HepG2 (cell line): ENCODE results near the gene NEU4. TPM values are rescaled to one million over a fixed set of nuclear protein-coding genes. Genes with fewer than 3 reads are reported as not detected.
A peak's percentile ranks its signal among the peaks of the same experiment; 100 is the strongest.

Experiments used
- AGO2 ChIP-seq: fragments of 200-400 bp; formaldehyde crosslinking; optimal IDR thresholded peaks from 2 replicates; pipeline ENCODE3; 2017; ENCODE audit warnings: mild to moderate bottlenecking, low read depth, low read length, moderate library complexity
- ARNT2 ChIP-seq: sonication (generic); formaldehyde crosslinking; IDR thresholded peaks from 2 replicates; pipeline ENCODE4 v1.8.0; 2022; ENCODE audit warnings: mild to moderate bottlenecking, low read depth, missing genetic modification reagents, moderate library complexity
- ASH2L ChIP-seq: fragments of 300-600, 200-600 bp; sonication (generic); IDR thresholded peaks from 2 replicates; pipeline ENCODE4 v1.7.0; 2017; ENCODE audit warnings: low read depth, mild to moderate bottlenecking, moderate library complexity, mixed read lengths, low read length; ENCODE audit not compliant: insufficient read length
- CBX5 ChIP-seq: sonication (generic); formaldehyde crosslinking; IDR thresholded peaks from 2 replicates; pipeline ENCODE4 v1.4.0; 2020; ENCODE audit warnings: missing genetic modification reagents, borderline replicate concordance
- ELF1 ChIP-seq: sonication (generic); formaldehyde crosslinking; IDR thresholded peaks from 2 replicates; pipeline ENCODE4 v1.4.0; 2020; ENCODE audit warnings: missing genetic modification reagents
- ISX ChIP-seq: sonication (generic); formaldehyde crosslinking; conservative IDR thresholded peaks from 2 replicates; pipeline ENCODE4 v1.5.0; 2020; ENCODE audit warnings: missing genetic modification reagents
- PCBP1 ChIP-seq: fragments of 200-400 bp; formaldehyde crosslinking; IDR thresholded peaks from 2 replicates; pipeline ENCODE4 v1.6.1; 2017; ENCODE audit warnings: mild to moderate bottlenecking, low read depth, low read length, borderline replicate concordance
- PRDM4 ChIP-seq: sonication (generic); formaldehyde crosslinking; IDR thresholded peaks from 2 replicates; pipeline ENCODE4 v1.9.0; 2021; ENCODE audit warnings: missing genetic modification reagents, borderline replicate concordance
- XRCC5 ChIP-seq: fragments of 200-400 bp; formaldehyde crosslinking; optimal IDR thresholded peaks from 2 replicates; pipeline ENCODE3; 2017; ENCODE audit warnings: mild to moderate bottlenecking, low read length
- ZNF20 ChIP-seq: sonication (generic); formaldehyde crosslinking; IDR thresholded peaks from 2 replicates; pipeline ENCODE4 v1.4.0; 2020; ENCODE audit warnings: mild to moderate bottlenecking, moderate library complexity, missing genetic modification reagents
- ZNF292 ChIP-seq: sonication (generic); formaldehyde crosslinking; IDR thresholded peaks from 2 replicates; pipeline ENCODE4 v1.8.1; 2022; ENCODE audit warnings: mild to moderate bottlenecking, low read depth, missing genetic modification reagents, borderline replicate concordance
- polyA plus RNA-seq, 8 experiments: library from polyadenylated mRNA; depleted of rRNA in 3 of 8; stranded (reverse) in 7 of 8; unstranded in 1 of 8; fragments of >200 nt; fragmentation: Illumina TruSeq in 4 of 8; extraction: Trizol in 4 of 8; gene quantifications; 2 replicates each; pipeline versions ENCODE4 v1.2.1 to v1.2.3, GENCODE V29; 2011 to 2016; ENCODE audit warnings: low read depth in 4 of 8, missing spikeins in 1 of 8, mixed read lengths in 1 of 8; ENCODE audit not compliant: insufficient read depth in 1 of 8
- total RNA-seq, 5 experiments: library from RNA; depleted of rRNA; stranded (reverse); fragments of >200 nt; fragmentation: Illumina TruSeq; extraction: Trizol; gene quantifications; 2 replicates each; pipeline ENCODE4 v1.2.3, GENCODE V29; 2016; ENCODE audit warnings: low read depth in 1 of 5
- TF ChIP-seq, protein P1 (sequence below): sonication (generic); formaldehyde crosslinking; IDR thresholded peaks from 2 replicates; pipeline ENCODE4 v1.8.1; 2022; ENCODE audit warnings: mild to moderate bottlenecking, missing genetic modification reagents
- TF ChIP-seq, protein P2 (sequence below): sonication (generic); formaldehyde crosslinking; IDR thresholded peaks from 2 replicates; pipeline ENCODE4 v1.5.0; 2020; ENCODE audit warnings: mild to moderate bottlenecking, missing genetic modification reagents, borderline replicate concordance
- TF ChIP-seq, protein P3 (sequence below): sonication (generic); formaldehyde crosslinking; IDR thresholded peaks from 2 replicates; pipeline ENCODE4 v1.4.0; 2020; ENCODE audit warnings: missing genetic modification reagents

NEU4 gene
- total and polyA plus RNA-seq, 2 of the 13 experiments (the other 11 are each of a cell fraction or from before 2014, with no cell fraction given): 53.5 to 107 TPM

GRCh38 chr2:241770185-241770935, 38.6 kb upstream of the NEU4 start (continued):
- TF ChIP-seq CBX5 (CRISPR knock-in tag) (peak; percentile 94; the same call in 1 of the 2 replicates), PCBP1 (peak; percentile 74; the same call in 1 of the 2 replicates), ISX (CRISPR knock-in tag) (peak; percentile 58; the same call in 1 of the 2 replicates), ELF1 (no peak; the same call in none of the 2 replicates), ZNF292 (CRISPR knock-in tag) (peak; percentile 96; the same call in 1 of the 2 replicates), XRCC5 (peak; percentile 92), PRDM4 (no peak), ZNF20 (CRISPR knock-in tag) (no peak), ARNT2 (0 out of 2 replicates have a peak, but pooled peaks have one; percentile 38), AGO2 (peak; percentile 86), ASH2L (peak; percentile 89)
- TF ChIP-seq, protein P1, sequence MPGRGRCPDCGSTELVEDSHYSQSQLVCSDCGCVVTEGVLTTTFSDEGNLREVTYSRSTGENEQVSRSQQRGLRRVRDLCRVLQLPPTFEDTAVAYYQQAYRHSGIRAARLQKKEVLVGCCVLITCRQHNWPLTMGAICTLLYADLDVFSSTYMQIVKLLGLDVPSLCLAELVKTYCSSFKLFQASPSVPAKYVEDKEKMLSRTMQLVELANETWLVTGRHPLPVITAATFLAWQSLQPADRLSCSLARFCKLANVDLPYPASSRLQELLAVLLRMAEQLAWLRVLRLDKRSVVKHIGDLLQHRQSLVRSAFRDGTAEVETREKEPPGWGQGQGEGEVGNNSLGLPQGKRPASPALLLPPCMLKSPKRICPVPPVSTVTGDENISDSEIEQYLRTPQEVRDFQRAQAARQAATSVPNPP (CRISPR knock-in tag): no peak
- TF ChIP-seq, protein P2, sequence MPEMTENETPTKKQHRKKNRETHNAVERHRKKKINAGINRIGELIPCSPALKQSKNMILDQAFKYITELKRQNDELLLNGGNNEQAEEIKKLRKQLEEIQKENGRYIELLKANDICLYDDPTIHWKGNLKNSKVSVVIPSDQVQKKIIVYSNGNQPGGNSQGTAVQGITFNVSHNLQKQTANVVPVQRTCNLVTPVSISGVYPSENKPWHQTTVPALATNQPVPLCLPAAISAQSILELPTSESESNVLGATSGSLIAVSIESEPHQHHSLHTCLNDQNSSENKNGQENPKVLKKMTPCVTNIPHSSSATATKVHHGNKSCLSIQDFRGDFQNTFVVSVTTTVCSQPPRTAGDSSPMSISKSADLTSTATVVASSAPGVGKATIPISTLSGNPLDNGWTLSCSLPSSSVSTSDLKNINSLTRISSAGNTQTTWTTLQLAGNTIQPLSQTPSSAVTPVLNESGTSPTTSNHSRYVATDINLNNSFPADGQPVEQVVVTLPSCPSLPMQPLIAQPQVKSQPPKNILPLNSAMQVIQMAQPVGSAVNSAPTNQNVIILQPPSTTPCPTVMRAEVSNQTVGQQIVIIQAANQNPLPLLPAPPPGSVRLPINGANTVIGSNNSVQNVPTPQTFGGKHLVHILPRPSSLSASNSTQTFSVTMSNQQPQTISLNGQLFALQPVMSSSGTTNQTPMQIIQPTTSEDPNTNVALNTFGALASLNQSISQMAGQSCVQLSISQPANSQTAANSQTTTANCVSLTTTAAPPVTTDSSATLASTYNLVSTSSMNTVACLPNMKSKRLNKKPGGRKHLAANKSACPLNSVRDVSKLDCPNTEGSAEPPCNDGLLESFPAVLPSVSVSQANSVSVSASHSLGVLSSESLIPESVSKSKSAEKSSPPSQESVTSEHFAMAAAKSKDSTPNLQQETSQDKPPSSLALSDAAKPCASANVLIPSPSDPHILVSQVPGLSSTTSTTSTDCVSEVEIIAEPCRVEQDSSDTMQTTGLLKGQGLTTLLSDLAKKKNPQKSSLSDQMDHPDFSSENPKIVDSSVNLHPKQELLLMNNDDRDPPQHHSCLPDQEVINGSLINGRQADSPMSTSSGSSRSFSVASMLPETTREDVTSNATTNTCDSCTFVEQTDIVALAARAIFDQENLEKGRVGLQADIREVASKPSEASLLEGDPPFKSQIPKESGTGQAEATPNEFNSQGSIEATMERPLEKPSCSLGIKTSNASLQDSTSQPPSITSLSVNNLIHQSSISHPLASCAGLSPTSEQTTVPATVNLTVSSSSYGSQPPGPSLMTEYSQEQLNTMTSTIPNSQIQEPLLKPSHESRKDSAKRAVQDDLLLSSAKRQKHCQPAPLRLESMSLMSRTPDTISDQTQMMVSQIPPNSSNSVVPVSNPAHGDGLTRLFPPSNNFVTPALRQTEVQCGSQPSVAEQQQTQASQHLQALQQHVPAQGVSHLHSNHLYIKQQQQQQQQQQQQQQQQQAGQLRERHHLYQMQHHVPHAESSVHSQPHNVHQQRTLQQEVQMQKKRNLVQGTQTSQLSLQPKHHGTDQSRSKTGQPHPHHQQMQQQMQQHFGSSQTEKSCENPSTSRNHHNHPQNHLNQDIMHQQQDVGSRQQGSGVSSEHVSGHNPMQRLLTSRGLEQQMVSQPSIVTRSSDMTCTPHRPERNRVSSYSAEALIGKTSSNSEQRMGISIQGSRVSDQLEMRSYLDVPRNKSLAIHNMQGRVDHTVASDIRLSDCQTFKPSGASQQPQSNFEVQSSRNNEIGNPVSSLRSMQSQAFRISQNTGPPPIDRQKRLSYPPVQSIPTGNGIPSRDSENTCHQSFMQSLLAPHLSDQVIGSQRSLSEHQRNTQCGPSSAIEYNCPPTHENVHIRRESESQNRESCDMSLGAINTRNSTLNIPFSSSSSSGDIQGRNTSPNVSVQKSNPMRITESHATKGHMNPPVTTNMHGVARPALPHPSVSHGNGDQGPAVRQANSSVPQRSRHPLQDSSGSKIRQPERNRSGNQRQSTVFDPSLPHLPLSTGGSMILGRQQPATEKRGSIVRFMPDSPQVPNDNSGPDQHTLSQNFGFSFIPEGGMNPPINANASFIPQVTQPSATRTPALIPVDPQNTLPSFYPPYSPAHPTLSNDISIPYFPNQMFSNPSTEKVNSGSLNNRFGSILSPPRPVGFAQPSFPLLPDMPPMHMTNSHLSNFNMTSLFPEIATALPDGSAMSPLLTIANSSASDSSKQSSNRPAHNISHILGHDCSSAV (CRISPR knock-in tag): 0 out of 2 replicates have a peak, but pooled peaks have one; percentile 74
- TF ChIP-seq, protein P3, sequence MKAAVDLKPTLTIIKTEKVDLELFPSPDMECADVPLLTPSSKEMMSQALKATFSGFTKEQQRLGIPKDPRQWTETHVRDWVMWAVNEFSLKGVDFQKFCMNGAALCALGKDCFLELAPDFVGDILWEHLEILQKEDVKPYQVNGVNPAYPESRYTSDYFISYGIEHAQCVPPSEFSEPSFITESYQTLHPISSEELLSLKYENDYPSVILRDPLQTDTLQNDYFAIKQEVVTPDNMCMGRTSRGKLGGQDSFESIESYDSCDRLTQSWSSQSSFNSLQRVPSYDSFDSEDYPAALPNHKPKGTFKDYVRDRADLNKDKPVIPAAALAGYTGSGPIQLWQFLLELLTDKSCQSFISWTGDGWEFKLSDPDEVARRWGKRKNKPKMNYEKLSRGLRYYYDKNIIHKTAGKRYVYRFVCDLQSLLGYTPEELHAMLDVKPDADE (CRISPR knock-in tag): 0 out of 2 replicates have a peak, but pooled peaks have one; percentile 1
